PC-3 (cell line): Measurements from ENCODE around the gene ZNF160.

Experiments used
- CTCF ChIP-seq: fragments of 300-600 bp; sonication (generic); conservative IDR thresholded peaks from 2 replicates; pipeline ENCODE4 v1.5.1; 2017; ENCODE audit warnings: antibody characterized with exemption, low read depth, mild to moderate bottlenecking, low read length
- EZH2 ChIP-seq: fragments of 300-600 bp; sonication (generic); IDR thresholded peaks from one replicate; pipeline ENCODE4 v1.6.1; 2017; ENCODE audit warnings: antibody characterized with exemption, mild to moderate bottlenecking, low read length; ENCODE audit not compliant: unreplicated experiment
- EZH2phosphoT487 ChIP-seq: fragments of 300-600 bp; sonication (generic); IDR thresholded peaks from 2 replicates; pipeline ENCODE4 v1.6.1; 2018; ENCODE audit warnings: mild to moderate bottlenecking, antibody characterized with exemption, low read length, borderline replicate concordance

GRCh38 chr19:53102206-53102755 is 941 bp downstream of the ZNF160 start:
- TF ChIP-seq CTCF (no peak), EZH2 (no peak), EZH2phosphoT487 (no peak)
